A549 (cell line): Measurements from ENCODE around the gene PSMD6. TPM values are rescaled to one million over a fixed set of nuclear protein-coding genes. Genes with fewer than 3 reads are reported as not detected.

Source experiments
- ATAC-seq, 2 experiments: fragments of 200-7000 bp in 1 of 2; fragments of >200 bp in 1 of 2; cut with Nextera tagmentation in 1 of 2; cut with Tn5 transposase in 1 of 2; 3 replicates each; pipeline versions ENCODE4 v1.8.0 to v1.9.1; 2018 to 2020; ENCODE audit warnings: mild to moderate bottlenecking in 1 of 2, moderate library complexity in 1 of 2
- CTCF ChIA-PET: fragments of 300-600 bp; sonication (Branson Sonifier 250); formaldehyde crosslinking; extraction: SDS; loops from one replicate; lab custom pipeline; 2021; ENCODE audit warnings: antibody characterized with exemption, inconsistent platforms; lab: Yijun Ruan, JAX
- POLR2A ChIA-PET: fragments of 350-600 bp; formaldehyde crosslinking; extraction: SDS; loops from one replicate; lab custom pipeline; 2021; ENCODE audit warnings: antibody characterized with exemption, inconsistent platforms; lab: Yijun Ruan, JAX
- DNase-seq, 2 experiments: peaks; one replicate each; pipeline versions ENCODE4 v3.0.0 to v3.0.0-alpha.2; 2011 to 2016; ENCODE audit warnings: low read depth in 1 of 2, low spot score in 1 of 2
- FAIRE-seq: peaks from 2 replicates; lab custom pipeline; 2011; peaks lifted over from hg19 to GRCh38; lab: Jason Lieb, UNC
- H3K27ac ChIP-seq, 2 experiments: fragments of >200 bp; sonication (Bioruptor Twin); formaldehyde crosslinking; 3 replicates each; pipeline ENCODE4 v1.5.1; 2016 to 2017
- H3K4me1 ChIP-seq: fragments of >200 bp; sonication (Bioruptor Twin); formaldehyde crosslinking; 3 replicates; pipeline ENCODE4 v1.6.1; 2016
- H3K4me2 ChIP-seq: fragments of >200 bp; sonication (Bioruptor Twin); formaldehyde crosslinking; 3 replicates; pipeline ENCODE4 v1.6.1; 2016
- H3K4me3 ChIP-seq: fragments of >200 bp; sonication (Bioruptor Twin); formaldehyde crosslinking; 3 replicates; pipeline ENCODE4 v1.5.1; 2016
- H3K9me3 ChIP-seq: fragments of >200 bp; sonication (Bioruptor Twin); formaldehyde crosslinking; 3 replicates; pipeline ENCODE4 v1.6.1; 2016
- BHLHE40 ChIP-seq: IDR thresholded peaks from 2 replicates; pipeline ENCODE4 v1.6.1; 2012; ENCODE audit warnings: low read depth, low read length, inconsistent platforms
- CEBPB ChIP-seq, 2 experiments: fragments of >200 bp in 1 of 2; sonication (Bioruptor Twin) in 1 of 2; formaldehyde crosslinking in 1 of 2; IDR thresholded peaks; 2 replicates each; pipeline ENCODE4 v1.6.1; 2012 to 2016
- CHD2 ChIP-seq: fragments of 150-350 bp; IDR thresholded peaks from 2 replicates; pipeline ENCODE4 v1.6.1; 2014; ENCODE audit warnings: low read length; ENCODE audit not compliant: partially characterized antibody
- CHD4 ChIP-seq: fragments of 200-600 bp; sonication (generic); IDR thresholded peaks from 2 replicates; pipeline ENCODE4 v1.6.1; 2016; ENCODE audit warnings: antibody characterized with exemption, mild to moderate bottlenecking, borderline replicate concordance
- EP300 ChIP-seq, 2 experiments: fragments of >200 bp; sonication (Bioruptor Twin); formaldehyde crosslinking; IDR thresholded peaks; 2 replicates in 1 of 2; 3 replicates in 1 of 2; pipeline ENCODE4 v1.6.1; 2016 to 2017
- FOXS1 ChIP-seq: fragments of 250-450 bp; sonication (Bioruptor Pico); IDR thresholded peaks from 2 replicates; pipeline ENCODE4 v1.5.0; 2020; ENCODE audit warnings: mild to moderate bottlenecking, moderate library complexity
- JUN ChIP-seq, 2 experiments: fragments of >200 bp; sonication (Bioruptor Twin); formaldehyde crosslinking; IDR thresholded peaks; 2 replicates in 1 of 2; 3 replicates in 1 of 2; pipeline ENCODE4 v1.6.1; 2016 to 2017
- NFE2L2 ChIP-seq: fragments of 150-350 bp; conservative IDR thresholded peaks from 2 replicates; pipeline ENCODE4 v1.6.1; 2014; ENCODE audit warnings: low read length
- PHF8 ChIP-seq: fragments of 200-600 bp; sonication (generic); IDR thresholded peaks from 2 replicates; pipeline ENCODE4 v1.6.1; 2016; ENCODE audit warnings: low read depth, mild to moderate bottlenecking, antibody characterized with exemption, moderate library complexity, borderline replicate concordance
- RAD21 ChIP-seq, 2 experiments: fragments of >200 bp in 1 of 2; sonication (Bioruptor Twin) in 1 of 2; formaldehyde crosslinking in 1 of 2; IDR thresholded peaks in 1 of 2; conservative IDR thresholded peaks in 1 of 2; 2 replicates in 1 of 2; 3 replicates in 1 of 2; pipeline ENCODE4 v1.6.1; 2012 to 2018; ENCODE audit warnings: inconsistent platforms in 1 of 2
- RARB ChIP-seq: fragments of 250-450 bp; sonication (Bioruptor Pico); IDR thresholded peaks from 2 replicates; pipeline ENCODE4 v1.8.0; 2021; ENCODE audit warnings: mild to moderate bottlenecking, moderate library complexity
- RFX5 ChIP-seq: fragments of 450-650 bp; IDR thresholded peaks from 2 replicates; pipeline ENCODE4 v1.7.1; 2014; ENCODE audit warnings: antibody characterized with exemption, mild to moderate bottlenecking, moderate library complexity
- SMC3 ChIP-seq: fragments of >200 bp; sonication (Bioruptor Twin); formaldehyde crosslinking; IDR thresholded peaks from 3 replicates; pipeline ENCODE4 v1.6.1; 2018; ENCODE audit warnings: inconsistent platforms
- ZC3H11A ChIP-seq: fragments of 450-650 bp; IDR thresholded peaks from 2 replicates; pipeline ENCODE4 v1.6.1; 2014; ENCODE audit warnings: antibody characterized with exemption, mild to moderate bottlenecking
- ZNF302 ChIP-seq: fragments of 250-450 bp; sonication (Bioruptor Pico); IDR thresholded peaks from 2 replicates; pipeline ENCODE4 v1.9.0; 2021; ENCODE audit warnings: inconsistent platforms, mild to moderate bottlenecking, moderate library complexity
- WGBS: methylation state at CpG from one replicate; pipeline ENCODE4 v1.1.6; 2017; ENCODE audit errors: missing lambda C conversion rate; 5-methylcytosine and 5-hydroxymethylcytosine counted together
- polyA plus RNA-seq, 4 experiments: library from polyadenylated mRNA; depleted of rRNA in 3 of 4; stranded (reverse); fragments of >200 nt; fragmentation: RNase III in 1 of 4; extraction: RNeasy Plus Mini Kit Qiagen cat#74134 plus additional on column Dnase treatment in 1 of 4; gene quantifications; 2 replicates in 3 of 4; 3 replicates in 1 of 4; pipeline ENCODE4 v1.2.3, GENCODE V29; 2011 to 2017
- TF ChIP-seq, protein P1 (sequence below): fragments of 450-650 bp; IDR thresholded peaks from 2 replicates; pipeline ENCODE4 v1.6.1; 2014; ENCODE audit warnings: antibody characterized with exemption
- TF ChIP-seq, protein P2 (sequence below): fragments of >200 bp; sonication (Bioruptor Twin); formaldehyde crosslinking; IDR thresholded peaks from 3 replicates; pipeline ENCODE4 v1.5.1; 2016
- TF ChIP-seq, protein P3 (sequence below): fragments of >200 bp; sonication (Bioruptor Twin); formaldehyde crosslinking; IDR thresholded peaks from 3 replicates; pipeline ENCODE4 v1.6.1; 2016
- TF ChIP-seq, protein P4 (sequence below): IDR thresholded peaks from 2 replicates; pipeline ENCODE4 v1.6.1; 2012; ENCODE audit warnings: low read depth, borderline replicate concordance
- TF ChIP-seq, protein P5 (sequence below): fragments of >200 bp; sonication (Bioruptor Twin); formaldehyde crosslinking; IDR thresholded peaks from 2 replicates; pipeline ENCODE4 v1.6.1; 2016

PSMD6 gene
- polyA plus RNA-seq, 2 of the 4 experiments (the other 2 are of a cell fraction): 76.8 to 117 TPM

DNA sequence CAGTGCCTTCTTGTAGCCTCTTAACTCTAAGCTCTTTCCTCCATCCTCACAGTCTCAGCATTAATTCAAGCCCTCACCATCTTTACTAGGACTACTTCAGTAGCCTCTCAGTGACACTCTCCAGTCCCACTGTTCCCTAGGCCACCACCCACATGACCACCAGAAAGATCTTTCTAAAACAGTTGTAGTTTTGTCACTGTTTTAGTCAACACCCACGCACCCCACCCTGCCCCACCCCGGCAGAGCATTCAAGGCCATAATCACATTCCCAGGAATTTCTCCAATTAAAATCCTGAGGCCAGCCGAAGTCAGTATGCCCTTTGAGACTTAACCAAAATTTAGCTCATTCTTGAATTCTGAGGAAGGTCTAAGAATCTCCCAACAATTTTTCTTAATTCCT, 31.2 kb upstream of the PSMD6 start:
- POLR2A ChIA-PET: no interaction called here

DNA sequence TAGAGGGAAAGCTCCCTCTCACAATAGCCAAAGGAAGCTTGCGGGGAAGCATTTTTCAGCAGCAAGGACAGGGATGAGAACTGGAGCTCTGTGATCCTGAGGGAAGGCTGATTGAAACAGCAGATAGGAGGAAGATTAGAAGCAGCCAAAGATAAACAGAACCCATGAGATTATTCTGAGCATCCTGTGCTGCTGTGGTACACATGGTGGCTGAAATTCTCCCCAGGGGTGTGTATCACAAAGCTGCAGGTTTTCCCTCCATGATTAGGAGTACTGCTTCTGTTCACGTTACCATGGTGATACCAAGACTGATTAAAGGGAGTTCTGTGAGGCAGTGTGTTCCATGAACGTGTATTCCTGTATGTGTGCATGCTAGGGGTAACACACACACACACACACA, 30.3 kb upstream of the PSMD6 start:
- 69% methylated on average over 3 of the region's 3 CpGs for WGBS
- no peak for FAIRE-seq
- H3K27ac ChIP-seq: peak overlapping the region; percentile 47 to 58; a peak in 5 of 6 replicates
- CTCF ChIA-PET: interaction anchor here (1.7 kb wide), 1 partner anchor 431 kb away, joined by 6 read pairs; no protein-coding TSS in a partner anchor
- DNase-seq: no peak
- no peaks in the 10 kb centered on the region for H3K9me3 ChIP-seq
- no peak; a peak in 1 of 6 replicates for ATAC-seq
- H3K4me2 ChIP-seq: peak overlapping the region; percentile 20; the same call in 1 of the 3 replicates
- POLR2A ChIA-PET: no interaction called here
- peaks cover 39% of the 10 kb centered on the region for H3K4me1 ChIP-seq
- TF ChIP-seq SMC3 (no peak), FOXS1 (CRISPR knock-in tag) (no peak), ZC3H11A (no peak)
- TF ChIP-seq, protein P1, sequence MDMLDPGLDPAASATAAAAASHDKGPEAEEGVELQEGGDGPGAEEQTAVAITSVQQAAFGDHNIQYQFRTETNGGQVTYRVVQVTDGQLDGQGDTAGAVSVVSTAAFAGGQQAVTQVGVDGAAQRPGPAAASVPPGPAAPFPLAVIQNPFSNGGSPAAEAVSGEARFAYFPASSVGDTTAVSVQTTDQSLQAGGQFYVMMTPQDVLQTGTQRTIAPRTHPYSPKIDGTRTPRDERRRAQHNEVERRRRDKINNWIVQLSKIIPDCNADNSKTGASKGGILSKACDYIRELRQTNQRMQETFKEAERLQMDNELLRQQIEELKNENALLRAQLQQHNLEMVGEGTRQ: no peak
- H3K4me3 ChIP-seq: no peak overlapping the region

More for the DNA sequence above, 31.2 kb upstream of the PSMD6 start:
- Histone ChIP-seq H3K27ac (peak overlapping the region; percentile 47 to 58; a peak in 5 of 6 replicates), H3K4me1 (peaks cover 31% of the 10 kb centered on the region), H3K4me2 (no peak overlapping the region; the same call in 2 of the 3 replicates), H3K9me3 (no peaks in the 10 kb centered on the region), H3K4me3 (no peak overlapping the region)
- 54% methylated on average over 3 of the region's 3 CpGs for WGBS
- CTCF ChIA-PET: no interaction called here
- no peak for DNase-seq
- no peak for ATAC-seq
- FAIRE-seq: no peak
- TF ChIP-seq NFE2L2 (no peak), RARB (no peak), CEBPB (IDR thresholded peaks at IDR 0.05) (no peak), CHD4 (no peak), PHF8 (no peak)
- TF ChIP-seq, protein P2, sequence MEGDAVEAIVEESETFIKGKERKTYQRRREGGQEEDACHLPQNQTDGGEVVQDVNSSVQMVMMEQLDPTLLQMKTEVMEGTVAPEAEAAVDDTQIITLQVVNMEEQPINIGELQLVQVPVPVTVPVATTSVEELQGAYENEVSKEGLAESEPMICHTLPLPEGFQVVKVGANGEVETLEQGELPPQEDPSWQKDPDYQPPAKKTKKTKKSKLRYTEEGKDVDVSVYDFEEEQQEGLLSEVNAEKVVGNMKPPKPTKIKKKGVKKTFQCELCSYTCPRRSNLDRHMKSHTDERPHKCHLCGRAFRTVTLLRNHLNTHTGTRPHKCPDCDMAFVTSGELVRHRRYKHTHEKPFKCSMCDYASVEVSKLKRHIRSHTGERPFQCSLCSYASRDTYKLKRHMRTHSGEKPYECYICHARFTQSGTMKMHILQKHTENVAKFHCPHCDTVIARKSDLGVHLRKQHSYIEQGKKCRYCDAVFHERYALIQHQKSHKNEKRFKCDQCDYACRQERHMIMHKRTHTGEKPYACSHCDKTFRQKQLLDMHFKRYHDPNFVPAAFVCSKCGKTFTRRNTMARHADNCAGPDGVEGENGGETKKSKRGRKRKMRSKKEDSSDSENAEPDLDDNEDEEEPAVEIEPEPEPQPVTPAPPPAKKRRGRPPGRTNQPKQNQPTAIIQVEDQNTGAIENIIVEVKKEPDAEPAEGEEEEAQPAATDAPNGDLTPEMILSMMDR: no peak
- TF ChIP-seq, protein P3, sequence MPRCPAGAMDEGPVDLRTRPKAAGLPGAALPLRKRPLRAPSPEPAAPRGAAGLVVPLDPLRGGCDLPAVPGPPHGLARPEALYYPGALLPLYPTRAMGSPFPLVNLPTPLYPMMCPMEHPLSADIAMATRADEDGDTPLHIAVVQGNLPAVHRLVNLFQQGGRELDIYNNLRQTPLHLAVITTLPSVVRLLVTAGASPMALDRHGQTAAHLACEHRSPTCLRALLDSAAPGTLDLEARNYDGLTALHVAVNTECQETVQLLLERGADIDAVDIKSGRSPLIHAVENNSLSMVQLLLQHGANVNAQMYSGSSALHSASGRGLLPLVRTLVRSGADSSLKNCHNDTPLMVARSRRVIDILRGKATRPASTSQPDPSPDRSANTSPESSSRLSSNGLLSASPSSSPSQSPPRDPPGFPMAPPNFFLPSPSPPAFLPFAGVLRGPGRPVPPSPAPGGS: no peak
- TF ChIP-seq, protein P4, sequence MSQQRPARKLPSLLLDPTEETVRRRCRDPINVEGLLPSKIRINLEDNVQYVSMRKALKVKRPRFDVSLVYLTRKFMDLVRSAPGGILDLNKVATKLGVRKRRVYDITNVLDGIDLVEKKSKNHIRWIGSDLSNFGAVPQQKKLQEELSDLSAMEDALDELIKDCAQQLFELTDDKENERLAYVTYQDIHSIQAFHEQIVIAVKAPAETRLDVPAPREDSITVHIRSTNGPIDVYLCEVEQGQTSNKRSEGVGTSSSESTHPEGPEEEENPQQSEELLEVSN: no peak

DNA sequence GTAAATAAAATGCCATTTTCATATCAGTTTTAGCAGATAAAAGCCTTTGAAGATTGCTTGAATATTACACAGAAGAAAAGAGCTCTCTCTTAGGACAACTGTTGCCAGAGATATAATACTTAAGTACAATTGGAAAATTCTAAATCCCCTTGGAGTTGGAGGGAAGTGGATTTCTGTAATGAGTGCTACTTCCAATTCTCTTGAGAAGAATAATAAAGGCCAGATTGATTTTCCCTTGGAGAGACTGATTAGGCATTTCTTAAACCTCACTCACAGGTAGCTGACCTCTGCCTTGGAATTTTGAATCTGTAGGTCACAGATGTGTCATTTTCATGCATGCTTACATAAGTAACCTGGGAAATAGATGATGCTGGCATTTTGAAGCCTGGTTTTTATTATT, 29.8 kb upstream of the PSMD6 start:
- Histone ChIP-seq H3K4me2 (no peak overlapping the region; the same call in 2 of the 3 replicates), H3K4me3 (no peak overlapping the region), H3K9me3 (no peaks in the 10 kb centered on the region), H3K4me1 (peaks cover 43% of the 10 kb centered on the region), H3K27ac (peak overlapping the region; percentile 47 to 58; a peak in 4 of 6 replicates)
- POLR2A ChIA-PET: no interaction called here
- no peak for FAIRE-seq
- no peak for DNase-seq
- no peak for ATAC-seq
- CTCF ChIA-PET: interaction anchor here (0.9 to 1.7 kb wide), 2 partner anchors 22 to 431 kb away, joined by 3 to 6 read pairs; no protein-coding TSS in a partner anchor
- TF ChIP-seq BHLHE40: no peak
- TF ChIP-seq ZNF302 (CRISPR knock-in tag): no peak
- no peak for TF ChIP-seq RFX5
- TF ChIP-seq RAD21 (conservative IDR thresholded peaks at IDR 0.05 in 1 of 2, IDR thresholded peaks at IDR 0.05 in 1 of 2): no peak
- TF ChIP-seq CHD4: no peak
- no peak for TF ChIP-seq EP300 (IDR thresholded peaks at IDR 0.05)
- TF ChIP-seq, protein P5, sequence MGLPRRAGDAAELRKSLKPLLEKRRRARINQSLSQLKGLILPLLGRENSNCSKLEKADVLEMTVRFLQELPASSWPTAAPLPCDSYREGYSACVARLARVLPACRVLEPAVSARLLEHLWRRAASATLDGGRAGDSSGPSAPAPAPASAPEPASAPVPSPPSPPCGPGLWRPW: no peak
- TF ChIP-seq CHD2: no peak
- TF ChIP-seq RARB: no peak
- no peak for TF ChIP-seq JUN (IDR thresholded peaks at IDR 0.05)
